Liver (tissue), 9 donors: ENCODE results near the gene DLX5. TPM values are rescaled to one million over a fixed set of nuclear protein-coding genes. Genes with fewer than 3 reads are reported as not detected.

Experiments
- DNase-seq: peaks from one replicate; pipeline ENCODE4 v3.0.0-alpha.2; 2017; ENCODE audit warnings: low spot score
- H3K27ac ChIP-seq, 2 donors: one replicate each; pipeline ENCODE4 v1.7.0; 2013; ENCODE audit warnings: inconsistent platforms in 2 of 2, low read length in 2 of 2, control low read depth in 1 of 2, low read depth in 1 of 2, mild to moderate bottlenecking in 1 of 2
- H3K27me3 ChIP-seq, 4 donors: one replicate each; pipeline versions ENCODE4 v1.6.1 to v1.7.0; 2013; ENCODE audit warnings: low read length in 3 of 4, inconsistent platforms in 1 of 4, mild to moderate bottlenecking in 1 of 4, moderate library complexity in 1 of 4; ENCODE audit not compliant: control insufficient read depth in 4 of 4, insufficient read depth in 4 of 4
- H3K36me3 ChIP-seq, 4 donors: one replicate each; pipeline versions ENCODE4 v1.6.1 to v1.7.0; 2013; ENCODE audit warnings: low read length in 3 of 4, mild to moderate bottlenecking in 3 of 4, low read depth in 1 of 4, moderate library complexity in 1 of 4; ENCODE audit not compliant: control insufficient read depth in 4 of 4, insufficient read depth in 3 of 4
- H3K4me1 ChIP-seq, 4 donors: one replicate each; pipeline versions ENCODE4 v1.6.1 to v1.7.0; 2013; ENCODE audit warnings: low read length in 3 of 4, mild to moderate bottlenecking in 3 of 4, moderate library complexity in 1 of 4; ENCODE audit not compliant: control insufficient read depth in 4 of 4, insufficient read depth in 4 of 4
- H3K4me3 ChIP-seq, 3 donors: one replicate each; pipeline versions ENCODE4 v1.6.1 to v1.7.0; 2013; ENCODE audit warnings: low read length in 3 of 3, control low read depth in 1 of 3, low read depth in 1 of 3, mild to moderate bottlenecking in 1 of 3
- H3K9ac ChIP-seq, 2 donors: one replicate each; pipeline ENCODE4 v1.7.0; 2013; ENCODE audit warnings: low read length in 2 of 2, mild to moderate bottlenecking in 2 of 2, moderate library complexity in 2 of 2, control low read depth in 1 of 2, low read depth in 1 of 2
- H3K9me3 ChIP-seq, 4 donors: one replicate each; pipeline versions ENCODE4 v1.6.1 to v1.7.0; 2013; ENCODE audit warnings: low read length in 3 of 4; ENCODE audit not compliant: control insufficient read depth in 4 of 4
- ATF3 ChIP-seq: IDR thresholded peaks from 2 replicates; pipeline ENCODE4 v1.6.1; 2016; ENCODE audit warnings: antibody characterized with exemption
- CTCF ChIP-seq: fragments of 150-350 bp; IDR thresholded peaks from 2 replicates; pipeline ENCODE4 v1.5.1; 2017; ENCODE audit warnings: improper control_type of control experiment, low read depth, low read length; ENCODE audit not compliant: missing input control
- EGR1 ChIP-seq, 2 donors: IDR thresholded peaks; 2 replicates each; pipeline ENCODE4 v1.6.1; 2016 to 2018; ENCODE audit warnings: antibody characterized with exemption in 2 of 2, low read depth in 2 of 2
- FOXA2 ChIP-seq: IDR thresholded peaks from 2 replicates; pipeline ENCODE4 v1.6.1; 2016; ENCODE audit warnings: antibody characterized with exemption
- GABPA ChIP-seq, 2 donors: IDR thresholded peaks in 1 of 2; conservative IDR thresholded peaks in 1 of 2; 2 replicates each; pipeline ENCODE4 v1.6.1; 2016; ENCODE audit warnings: antibody characterized with exemption in 2 of 2, mild to moderate bottlenecking in 1 of 2, moderate library complexity in 1 of 2
- JUND ChIP-seq, 2 donors: IDR thresholded peaks; 2 replicates each; pipeline ENCODE4 v1.6.1; 2016; ENCODE audit warnings: antibody characterized with exemption in 2 of 2
- MAX ChIP-seq: IDR thresholded peaks from 2 replicates; pipeline ENCODE4 v1.6.1; 2016; ENCODE audit warnings: antibody characterized with exemption
- NR2F2 ChIP-seq: IDR thresholded peaks from 2 replicates; pipeline ENCODE4 v1.6.1; 2016; ENCODE audit warnings: antibody characterized with exemption
- REST ChIP-seq: IDR thresholded peaks from 2 replicates; pipeline ENCODE4 v1.6.1; 2016; ENCODE audit warnings: antibody characterized with exemption, mild to moderate bottlenecking
- RXRA ChIP-seq, 2 donors: IDR thresholded peaks; 2 replicates each; pipeline ENCODE4 v1.6.1; 2017 to 2018; ENCODE audit warnings: antibody characterized with exemption in 2 of 2, mild to moderate bottlenecking in 1 of 2
- SP1 ChIP-seq: IDR thresholded peaks from 2 replicates; pipeline ENCODE4 v1.6.1; 2018; ENCODE audit warnings: antibody characterized with exemption, mild to moderate bottlenecking
- TAF1 ChIP-seq: conservative IDR thresholded peaks from 2 replicates; pipeline ENCODE4 v1.6.1; 2016; ENCODE audit warnings: antibody characterized with exemption, mild to moderate bottlenecking
- ZBTB33 ChIP-seq: IDR thresholded peaks from 2 replicates; pipeline ENCODE4 v1.6.1; 2016; ENCODE audit warnings: antibody characterized with exemption
- WGBS: extraction: QIAGEN DNeasy Blood & Tissue Kit; methylation state at CpG from one replicate; pipeline ENCODE4 v1.1.7; 2013; 5-methylcytosine and 5-hydroxymethylcytosine counted together
- polyA plus RNA-seq, 2 donors: library from polyadenylated mRNA; stranded (reverse) in 1 of 2; unstranded in 1 of 2; fragments of 200-250 nt in 1 of 2; fragments of >200 nt in 1 of 2; fragmentation: Nextera tagmentation in 1 of 2; extraction: Ambion mirVana in 1 of 2; gene quantifications; one replicate each; pipeline versions ENCODE4 v1.2.1 to v1.2.3, GENCODE V29; 2013 to 2015
- total RNA-seq, 2 donors: library from RNA; depleted of rRNA; stranded (reverse); fragments of >200 nt; gene quantifications; one replicate each; pipeline ENCODE4 v1.2.3, GENCODE V29; 2014
- donor health status: healthy.
- donor health status: healthy.
- donor health status: healthy.
- donor health status: healthy.
- donor health status: healthy.

The DLX5 gene
- total and polyA plus RNA-seq, 4 donors = not detected

- TF ChIP-seq FOXA2 (no peak), RXRA (IDR thresholded peaks at IDR 0.05) (no peak), JUND (IDR thresholded peaks at IDR 0.05) (no peak), TAF1 (no peak)
Observed at GRCh38 chr7:96998744-96999143, 25.9 kb downstream of the DLX5 start (continued).

- Histone ChIP-seq H3K9ac (no peak overlapping the region), H3K36me3 (no peaks in the 10 kb centered on the region), H3K9me3 (peaks cover 0 to 6% (median 0%) of the 10 kb centered on the region in 4 donors), H3K4me1 (no peaks in the 10 kb centered on the region), H3K27me3 (peaks cover 9 to 50% (median 28%) of the 10 kb centered on the region in 4 donors), H3K27ac (no peak overlapping the region), H3K4me3 (no peak overlapping the region)
- TF ChIP-seq FOXA2 = no peak
- TF ChIP-seq ATF3 = no peak
- no peak for TF ChIP-seq MAX
- no peak for TF ChIP-seq CTCF
- TF ChIP-seq REST = no peak
- no peak for TF ChIP-seq TAF1
- TF ChIP-seq NR2F2 = no peak
- TF ChIP-seq EGR1 (IDR thresholded peaks at IDR 0.05; ENCODE audit: low read depth in 2 of 2) = no peak
- no peak for TF ChIP-seq SP1
- no peak for TF ChIP-seq GABPA (IDR thresholded peaks at IDR 0.05 in 1 of 2, conservative IDR thresholded peaks at IDR 0.05 in 1 of 2)
- TF ChIP-seq JUND (IDR thresholded peaks at IDR 0.05) = no peak
- 9% methylated on average over 11 of the region's 11 CpGs for WGBS
- no peak for DNase-seq
Observed at GRCh38 chr7:96998333-96998732, 26.3 kb downstream of the DLX5 start.

GRCh38 chr7:96997512-96998032 is 27.1 kb downstream of the DLX5 start:
- Histone ChIP-seq H3K4me3 (no peak overlapping the region), H3K27me3 (peaks cover 8 to 53% (median 26%) of the 10 kb centered on the region in 4 donors), H3K27ac (no peak overlapping the region), H3K9ac (no peak overlapping the region), H3K36me3 (no peaks in the 10 kb centered on the region), H3K4me1 (peaks cover 0 to 8% (median 4%) of the 10 kb centered on the region in 4 donors), H3K9me3 (peaks cover 0 to 7% (median 0%) of the 10 kb centered on the region in 4 donors)
- DNase-seq = no peak
- TF ChIP-seq GABPA (IDR thresholded peaks at IDR 0.05 in 1 of 2, conservative IDR thresholded peaks at IDR 0.05 in 1 of 2) = no peak
- no peak for TF ChIP-seq MAX
- TF ChIP-seq TAF1 = no peak
- TF ChIP-seq ZBTB33 = no peak
- no peak for TF ChIP-seq JUND (IDR thresholded peaks at IDR 0.05)
- 14% methylated on average over 23 of the region's 23 CpGs for WGBS
